Liver (tissue), 9 donors: ENCODE data around the gene GDF10. TPM values are rescaled to one million over a fixed set of nuclear protein-coding genes. Genes with fewer than 3 reads are reported as not detected.

Experiments
- DNase-seq: peaks from one replicate; pipeline ENCODE4 v3.0.0-alpha.2; 2017; ENCODE audit warnings: low spot score
- H3K27ac ChIP-seq, 2 donors: one replicate each; pipeline ENCODE4 v1.7.0; 2013; ENCODE audit warnings: inconsistent platforms in 2 of 2, low read length in 2 of 2, control low read depth in 1 of 2, low read depth in 1 of 2, mild to moderate bottlenecking in 1 of 2
- H3K27me3 ChIP-seq, 4 donors: one replicate each; pipeline versions ENCODE4 v1.6.1 to v1.7.0; 2013; ENCODE audit warnings: low read length in 3 of 4, inconsistent platforms in 1 of 4, mild to moderate bottlenecking in 1 of 4, moderate library complexity in 1 of 4; ENCODE audit not compliant: control insufficient read depth in 4 of 4, insufficient read depth in 4 of 4
- H3K36me3 ChIP-seq, 4 donors: one replicate each; pipeline versions ENCODE4 v1.6.1 to v1.7.0; 2013; ENCODE audit warnings: low read length in 3 of 4, mild to moderate bottlenecking in 3 of 4, low read depth in 1 of 4, moderate library complexity in 1 of 4; ENCODE audit not compliant: control insufficient read depth in 4 of 4, insufficient read depth in 3 of 4
- H3K4me1 ChIP-seq, 4 donors: one replicate each; pipeline versions ENCODE4 v1.6.1 to v1.7.0; 2013; ENCODE audit warnings: low read length in 3 of 4, mild to moderate bottlenecking in 3 of 4, moderate library complexity in 1 of 4; ENCODE audit not compliant: control insufficient read depth in 4 of 4, insufficient read depth in 4 of 4
- H3K4me3 ChIP-seq, 3 donors: one replicate each; pipeline versions ENCODE4 v1.6.1 to v1.7.0; 2013; ENCODE audit warnings: low read length in 3 of 3, control low read depth in 1 of 3, low read depth in 1 of 3, mild to moderate bottlenecking in 1 of 3
- H3K9ac ChIP-seq, 2 donors: one replicate each; pipeline ENCODE4 v1.7.0; 2013; ENCODE audit warnings: low read length in 2 of 2, mild to moderate bottlenecking in 2 of 2, moderate library complexity in 2 of 2, control low read depth in 1 of 2, low read depth in 1 of 2
- H3K9me3 ChIP-seq, 4 donors: one replicate each; pipeline versions ENCODE4 v1.6.1 to v1.7.0; 2013; ENCODE audit warnings: low read length in 3 of 4; ENCODE audit not compliant: control insufficient read depth in 4 of 4
- FOXA1 ChIP-seq: IDR thresholded peaks from 2 replicates; pipeline ENCODE4 v1.6.1; 2016; ENCODE audit warnings: antibody characterized with exemption
- FOXA2 ChIP-seq: IDR thresholded peaks from 2 replicates; pipeline ENCODE4 v1.6.1; 2016; ENCODE audit warnings: antibody characterized with exemption
- RXRA ChIP-seq, 2 donors: IDR thresholded peaks; 2 replicates each; pipeline ENCODE4 v1.6.1; 2017 to 2018; ENCODE audit warnings: antibody characterized with exemption in 2 of 2, mild to moderate bottlenecking in 1 of 2
- SP1 ChIP-seq: IDR thresholded peaks from 2 replicates; pipeline ENCODE4 v1.6.1; 2018; ENCODE audit warnings: antibody characterized with exemption, mild to moderate bottlenecking
- TAF1 ChIP-seq: conservative IDR thresholded peaks from 2 replicates; pipeline ENCODE4 v1.6.1; 2016; ENCODE audit warnings: antibody characterized with exemption, mild to moderate bottlenecking
- WGBS: extraction: QIAGEN DNeasy Blood & Tissue Kit; methylation state at CpG from one replicate; pipeline ENCODE4 v1.1.7; 2013; 5-methylcytosine and 5-hydroxymethylcytosine counted together
- polyA plus RNA-seq, 2 donors: library from polyadenylated mRNA; stranded (reverse) in 1 of 2; unstranded in 1 of 2; fragments of 200-250 nt in 1 of 2; fragments of >200 nt in 1 of 2; fragmentation: Nextera tagmentation in 1 of 2; extraction: Ambion mirVana in 1 of 2; gene quantifications; one replicate each; pipeline versions ENCODE4 v1.2.1 to v1.2.3, GENCODE V29; 2013 to 2015
- total RNA-seq, 2 donors: library from RNA; depleted of rRNA; stranded (reverse); fragments of >200 nt; gene quantifications; one replicate each; pipeline ENCODE4 v1.2.3, GENCODE V29; 2014
- TF ChIP-seq, protein P1 (sequence below): IDR thresholded peaks from 2 replicates; pipeline ENCODE4 v1.6.1; 2016; ENCODE audit warnings: antibody characterized with exemption
- TF ChIP-seq, protein P2 (sequence below): fragments of 150-350 bp; IDR thresholded peaks from 2 replicates; pipeline ENCODE4 v1.5.1; 2017; ENCODE audit warnings: improper control_type of control experiment, low read depth, low read length; ENCODE audit not compliant: missing input control
- donor health status: healthy.
- donor health status: healthy.
- donor health status: healthy.
- donor health status: healthy.
- donor health status: healthy.

GDF10 gene
- total and polyA plus RNA-seq, 4 donors, result under 0.01 to 0.28 (median 0.11) TPM

DNA sequence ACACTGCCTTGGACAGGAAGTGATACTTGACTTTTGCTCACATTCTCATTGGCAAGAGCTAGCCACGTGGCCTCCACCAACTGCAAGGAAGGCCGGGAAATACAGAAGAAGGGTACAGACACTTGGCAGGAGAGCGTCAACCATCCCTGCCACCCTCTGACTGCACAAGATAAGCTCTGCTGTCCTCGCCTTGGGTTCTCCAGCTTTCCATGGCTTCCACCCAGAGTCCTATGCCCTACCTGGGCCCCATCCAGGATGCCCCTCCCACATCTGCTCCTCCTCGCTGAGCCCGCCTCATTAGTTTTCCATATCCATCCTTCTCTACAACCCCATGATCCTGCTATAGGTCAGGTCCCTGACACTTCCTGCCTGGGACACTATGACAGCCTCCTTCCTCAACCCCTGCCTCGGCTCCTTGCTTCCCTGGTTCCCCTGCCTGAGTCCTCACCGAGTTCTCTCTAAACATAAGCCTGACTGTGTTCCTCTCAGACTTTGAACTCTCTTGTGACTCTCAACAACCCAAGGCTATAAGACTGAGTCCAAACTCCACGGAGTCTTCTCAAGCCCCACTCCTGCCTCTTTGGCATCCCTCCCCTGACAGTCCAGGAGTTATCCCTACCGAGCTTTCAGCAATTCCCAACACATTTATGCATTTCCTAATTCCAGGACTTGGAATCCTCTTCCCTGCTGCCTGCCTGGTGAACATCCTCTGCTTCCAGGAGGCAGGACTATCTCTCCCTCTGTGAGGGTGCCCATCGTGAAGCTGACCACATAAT lies 23.2 kb upstream of the GDF10 start:
- Histone ChIP-seq H3K9me3 (peaks cover 0 to 6% (median 2%) of the 10 kb centered on the region in 4 donors), H3K36me3 (no peaks in the 10 kb centered on the region), H3K4me1 (no peaks in the 10 kb centered on the region), H3K9ac (no peak overlapping the region), H3K27me3 (no peaks in the 10 kb centered on the region), H3K4me3 (no peak overlapping the region), H3K27ac (no peak overlapping the region)
- DNase-seq, result no peak
- TF ChIP-seq, protein P1, sequence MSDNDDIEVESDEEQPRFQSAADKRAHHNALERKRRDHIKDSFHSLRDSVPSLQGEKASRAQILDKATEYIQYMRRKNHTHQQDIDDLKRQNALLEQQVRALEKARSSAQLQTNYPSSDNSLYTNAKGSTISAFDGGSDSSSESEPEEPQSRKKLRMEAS, result no peak
- TF ChIP-seq, protein P2, sequence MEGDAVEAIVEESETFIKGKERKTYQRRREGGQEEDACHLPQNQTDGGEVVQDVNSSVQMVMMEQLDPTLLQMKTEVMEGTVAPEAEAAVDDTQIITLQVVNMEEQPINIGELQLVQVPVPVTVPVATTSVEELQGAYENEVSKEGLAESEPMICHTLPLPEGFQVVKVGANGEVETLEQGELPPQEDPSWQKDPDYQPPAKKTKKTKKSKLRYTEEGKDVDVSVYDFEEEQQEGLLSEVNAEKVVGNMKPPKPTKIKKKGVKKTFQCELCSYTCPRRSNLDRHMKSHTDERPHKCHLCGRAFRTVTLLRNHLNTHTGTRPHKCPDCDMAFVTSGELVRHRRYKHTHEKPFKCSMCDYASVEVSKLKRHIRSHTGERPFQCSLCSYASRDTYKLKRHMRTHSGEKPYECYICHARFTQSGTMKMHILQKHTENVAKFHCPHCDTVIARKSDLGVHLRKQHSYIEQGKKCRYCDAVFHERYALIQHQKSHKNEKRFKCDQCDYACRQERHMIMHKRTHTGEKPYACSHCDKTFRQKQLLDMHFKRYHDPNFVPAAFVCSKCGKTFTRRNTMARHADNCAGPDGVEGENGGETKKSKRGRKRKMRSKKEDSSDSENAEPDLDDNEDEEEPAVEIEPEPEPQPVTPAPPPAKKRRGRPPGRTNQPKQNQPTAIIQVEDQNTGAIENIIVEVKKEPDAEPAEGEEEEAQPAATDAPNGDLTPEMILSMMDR, result no peak
- 85% methylated on average over 11 of the region's 11 CpGs for WGBS

DNA sequence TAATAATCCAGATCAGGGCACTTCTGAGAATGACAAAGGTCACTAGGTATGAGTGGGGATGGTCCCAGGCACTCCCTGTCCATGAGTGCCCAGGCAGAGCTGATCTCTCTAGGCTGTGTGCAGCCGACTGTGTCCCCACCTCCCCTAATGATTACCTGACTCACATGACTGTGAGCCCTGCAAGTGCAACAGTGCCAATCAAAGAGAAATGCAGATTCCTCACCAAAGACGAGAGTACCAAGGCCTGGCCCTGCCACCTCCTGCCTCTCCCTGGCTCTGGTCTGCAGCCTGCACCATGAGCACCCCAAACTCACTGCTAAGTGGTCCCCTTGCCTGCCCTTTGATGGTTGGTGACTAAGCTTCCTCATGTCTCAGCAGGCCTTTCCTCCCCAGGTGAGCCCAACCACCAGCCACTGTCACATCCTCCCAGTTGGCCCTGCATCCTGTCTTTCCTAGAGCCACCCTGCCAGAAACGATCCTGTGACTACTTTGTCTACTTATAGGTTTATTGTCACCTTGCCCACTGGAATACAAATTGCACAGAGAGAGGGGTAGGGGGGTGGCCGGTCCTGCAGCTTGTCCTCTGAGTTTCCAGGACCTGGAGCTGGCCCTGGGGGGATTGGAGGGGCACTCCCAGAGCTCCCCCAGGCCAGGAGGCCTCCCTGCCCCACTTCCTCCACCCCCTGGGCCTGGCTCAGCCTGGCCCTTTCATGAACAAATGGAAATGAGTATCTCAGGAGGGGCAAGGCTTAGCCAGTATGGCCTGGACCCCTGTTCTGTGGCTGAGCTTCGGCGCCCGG lies 22.4 kb upstream of the GDF10 start:
- no peak for DNase-seq
- Histone ChIP-seq H3K36me3 (no peaks in the 10 kb centered on the region), H3K4me1 (no peaks in the 10 kb centered on the region), H3K9me3 (peaks cover 0 to 6% (median 2%) of the 10 kb centered on the region in 4 donors), H3K4me3 (no peak overlapping the region), H3K9ac (no peak overlapping the region), H3K27me3 (no peaks in the 10 kb centered on the region), H3K27ac (no peak overlapping the region)
- TF ChIP-seq FOXA2, result no peak
- 75% methylated on average over 7 of the region's 7 CpGs for WGBS

DNA sequence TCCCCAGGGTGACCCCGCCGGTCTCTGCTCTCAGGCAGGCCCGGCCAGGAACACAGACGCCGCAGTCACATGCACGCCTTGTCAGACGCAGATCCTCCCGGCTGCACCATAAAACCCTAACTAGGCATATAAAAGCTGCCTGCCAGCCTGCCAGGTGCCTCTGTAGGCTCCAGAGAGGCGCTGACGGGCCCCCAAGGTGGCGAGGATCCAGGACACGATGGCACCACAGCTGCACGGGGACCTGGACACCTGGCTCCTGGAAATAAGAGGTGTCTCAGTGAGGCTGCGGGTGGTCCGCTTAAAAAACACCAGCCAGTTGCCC lies 21.9 kb upstream of the GDF10 start:
- Histone ChIP-seq H3K9ac (no peak overlapping the region), H3K9me3 (peaks cover 0 to 3% (median under 1%) of the 10 kb centered on the region in 4 donors), H3K27me3 (no peaks in the 10 kb centered on the region), H3K4me1 (no peaks in the 10 kb centered on the region), H3K36me3 (no peaks in the 10 kb centered on the region), H3K4me3 (no peak overlapping the region), H3K27ac (no peak overlapping the region)
- DNase-seq, result no peak
- WGBS, result 89% methylated on average over 15 of the region's 15 CpGs
- no peak for TF ChIP-seq FOXA1
- TF ChIP-seq, protein P2, result no peak
- TF ChIP-seq SP1, result no peak
- TF ChIP-seq RXRA (IDR thresholded peaks at IDR 0.05), result no peak
- TF ChIP-seq TAF1, result no peak
